ENCODE data around the gene GPR22. TPM values are rescaled to one million over a fixed set of nuclear protein-coding genes. Genes with fewer than 3 reads are reported as not detected.

The GPR22 gene, protein sequence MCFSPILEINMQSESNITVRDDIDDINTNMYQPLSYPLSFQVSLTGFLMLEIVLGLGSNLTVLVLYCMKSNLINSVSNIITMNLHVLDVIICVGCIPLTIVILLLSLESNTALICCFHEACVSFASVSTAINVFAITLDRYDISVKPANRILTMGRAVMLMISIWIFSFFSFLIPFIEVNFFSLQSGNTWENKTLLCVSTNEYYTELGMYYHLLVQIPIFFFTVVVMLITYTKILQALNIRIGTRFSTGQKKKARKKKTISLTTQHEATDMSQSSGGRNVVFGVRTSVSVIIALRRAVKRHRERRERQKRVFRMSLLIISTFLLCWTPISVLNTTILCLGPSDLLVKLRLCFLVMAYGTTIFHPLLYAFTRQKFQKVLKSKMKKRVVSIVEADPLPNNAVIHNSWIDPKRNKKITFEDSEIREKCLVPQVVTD
- total RNA-seq (10 to 100 TPM in 1 of 2 donors, 1 to 10 TPM in 1; 5.1 to 38.2 TPM), polyA plus RNA-seq (ENCODE audit: insufficient read length in 2 of 2) (10 to 100 TPM; 11.8 to 19.4 TPM)
- long read RNA-seq, donor 1, transcript GPR22-203 (2 exons, 1,845 nt): major isoform, 8 of 10 reads
- long read RNA-seq, donor 1, partial matches to known transcripts: 0 of 10 reads
- long read RNA-seq, donor 1, other reads (novel, unspliced or antisense): 0 of 10 reads
- long read RNA-seq, donor 2, partial matches to known transcripts: 0 of 2 reads
- long read RNA-seq, donor 2, other reads (novel, unspliced or antisense): 0 of 2 reads
- long read RNA-seq, donor 3, partial matches to known transcripts: 0 of 2 reads
- long read RNA-seq, donor 3, other reads (novel, unspliced or antisense): 0 of 2 reads
- long read RNA-seq, donor 4: 0 reads

DNA sequence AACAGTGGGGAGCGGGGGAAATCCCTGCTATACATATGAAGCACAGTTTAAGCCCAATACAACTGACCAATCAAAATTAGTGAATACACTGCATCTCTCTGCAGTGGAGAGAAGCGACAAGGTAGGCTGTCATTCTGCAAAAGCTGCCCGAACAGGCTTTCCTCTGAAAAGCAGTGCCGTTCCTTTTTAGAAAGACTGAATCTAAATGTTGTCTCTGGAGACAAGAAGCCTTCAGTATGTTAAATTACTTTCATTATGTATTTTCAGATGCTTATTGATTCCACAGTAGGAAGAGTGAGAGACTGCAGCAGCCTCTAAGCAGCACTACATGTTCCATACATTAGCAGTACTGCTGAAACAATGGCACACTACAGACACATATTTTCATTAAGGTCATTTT lies at the start of gene GPR22:
Gene GPR22 (plus strand): TSS at position 129 of the 400 bp plus-strand sequence. CDS start 4,004 bp downstream, outside the sequence.
- no peaks in the 10 kb centered on the region for H3K9me3 ChIP-seq (ENCODE audit: control insufficient read depth, insufficient read depth, low read length)
- H3K36me3 ChIP-seq (ENCODE audit: control insufficient read depth, insufficient read depth, low read length): no peaks in the 10 kb centered on the region
- no CpG with 5 or more reads among the region's 4 CpGs for WGBS (ENCODE audit: insufficient coverage)
- no peaks in the 10 kb centered on the region for H3K4me1 ChIP-seq (ENCODE audit: control insufficient read depth, insufficient read depth, low read length)
- H3K27ac ChIP-seq (ENCODE audit: low read depth, low read length): no peak within 1 kb of the TSS
- H3K4me3 ChIP-seq (ENCODE audit: low read depth, low read length): peak within 1 kb of the TSS; percentile 36
- no peaks in the 10 kb centered on the region for H3K27me3 ChIP-seq (ENCODE audit: control insufficient read depth, insufficient read depth, low read length)
- DNase-seq (ENCODE audit: low read depth in 4 of 6, low spot score in 6 of 6): peak in 5 of 6 donors; percentile 39 to 93 (median 55)

DNA sequence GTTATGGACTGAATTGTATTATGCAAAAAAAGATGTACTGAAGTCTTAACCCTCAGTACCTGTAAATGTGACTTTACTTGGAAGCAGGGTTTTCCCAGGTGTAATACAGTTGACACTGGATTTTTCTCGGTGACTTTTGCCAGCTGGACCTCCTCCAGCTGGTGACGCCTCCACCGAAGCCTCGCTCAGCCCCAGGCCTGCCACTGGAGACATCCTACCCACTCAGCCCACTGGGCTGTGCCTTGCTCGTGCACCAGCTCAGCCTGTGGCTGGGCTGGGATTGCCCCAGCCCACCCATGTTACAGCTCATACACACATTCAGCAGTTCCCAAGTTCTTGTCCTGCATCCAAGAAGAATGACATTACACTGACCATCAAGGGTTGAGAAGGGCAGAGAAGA lies 42.4 kb upstream of the GPR22 start:
- H3K4me1 ChIP-seq (ENCODE audit: control insufficient read depth, insufficient read depth, low read length): no peaks in the 10 kb centered on the region
- no peaks in the 10 kb centered on the region for H3K27me3 ChIP-seq (ENCODE audit: control insufficient read depth, insufficient read depth, low read length)
- H3K4me3 ChIP-seq (ENCODE audit: low read depth, low read length): no peak overlapping the region
- no peak overlapping the region for H3K27ac ChIP-seq (ENCODE audit: low read depth, low read length)
- WGBS (ENCODE audit: insufficient coverage): 95% methylated on average over 4 of the region's 5 CpGs
- H3K36me3 ChIP-seq (ENCODE audit: control insufficient read depth, insufficient read depth, low read length): no peaks in the 10 kb centered on the region
- H3K9me3 ChIP-seq (ENCODE audit: control insufficient read depth, insufficient read depth, low read length): peaks cover 4% of the 10 kb centered on the region
- no peak for DNase-seq (ENCODE audit: low read depth in 4 of 6, low spot score in 6 of 6)

DNA sequence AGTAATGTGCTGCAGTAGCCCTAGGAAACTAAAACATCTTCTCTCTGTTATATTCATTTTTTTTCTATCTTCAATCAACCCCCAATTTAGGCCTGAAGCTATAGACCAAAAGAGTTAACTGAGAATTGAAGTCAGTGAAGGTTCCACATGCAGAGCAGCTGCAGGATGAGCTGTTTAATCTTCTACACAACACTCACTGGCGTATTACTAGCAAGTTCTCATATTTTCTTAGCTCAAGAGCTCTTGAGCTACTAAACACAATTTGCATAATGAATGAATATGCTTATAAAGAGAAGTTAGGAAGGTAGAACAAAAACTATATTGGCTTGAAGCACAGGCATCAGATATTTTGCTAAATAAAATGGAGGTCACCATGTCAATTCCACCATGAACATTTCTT lies 41.2 kb upstream of the GPR22 start:
- H3K4me3 ChIP-seq (ENCODE audit: low read depth, low read length): no peak overlapping the region
- WGBS (ENCODE audit: insufficient coverage): no CpG with 5 or more reads among the region's 1 CpG
- H3K9me3 ChIP-seq (ENCODE audit: control insufficient read depth, insufficient read depth, low read length): peaks cover 4% of the 10 kb centered on the region
- no peaks in the 10 kb centered on the region for H3K4me1 ChIP-seq (ENCODE audit: control insufficient read depth, insufficient read depth, low read length)
- H3K27me3 ChIP-seq (ENCODE audit: control insufficient read depth, insufficient read depth, low read length): no peaks in the 10 kb centered on the region
- no peak overlapping the region for H3K27ac ChIP-seq (ENCODE audit: low read depth, low read length)
- H3K36me3 ChIP-seq (ENCODE audit: control insufficient read depth, insufficient read depth, low read length): no peaks in the 10 kb centered on the region
- no peak for DNase-seq (ENCODE audit: low read depth in 4 of 6, low spot score in 6 of 6)

- Histone ChIP-seq H3K9me3 (ENCODE audit: control insufficient read depth, insufficient read depth, low read length) (peaks cover 4% of the 10 kb centered on the region), H3K4me3 (ENCODE audit: low read depth, low read length) (no peak overlapping the region), H3K36me3 (ENCODE audit: control insufficient read depth, insufficient read depth, low read length) (no peaks in the 10 kb centered on the region), H3K27me3 (ENCODE audit: control insufficient read depth, insufficient read depth, low read length) (no peaks in the 10 kb centered on the region), H3K4me1 (ENCODE audit: control insufficient read depth, insufficient read depth, low read length) (no peaks in the 10 kb centered on the region), H3K27ac (ENCODE audit: low read depth, low read length) (no peak overlapping the region)
- DNase-seq (ENCODE audit: low read depth in 4 of 6, low spot score in 6 of 6): no peak
Measured at GRCh38 chr7:107430057-107430456, 39.8 kb upstream of the GPR22 start.

- H3K4me3 ChIP-seq (ENCODE audit: low read depth, low read length): no peak overlapping the region
- no CpG with 5 or more reads among the region's 1 CpG for WGBS (ENCODE audit: insufficient coverage)
- H3K4me1 ChIP-seq (ENCODE audit: control insufficient read depth, insufficient read depth, low read length): no peaks in the 10 kb centered on the region
- H3K9me3 ChIP-seq (ENCODE audit: control insufficient read depth, insufficient read depth, low read length): peaks cover 4% of the 10 kb centered on the region
- no peaks in the 10 kb centered on the region for H3K27me3 ChIP-seq (ENCODE audit: control insufficient read depth, insufficient read depth, low read length)
- no peak for DNase-seq (ENCODE audit: low read depth in 4 of 6, low spot score in 6 of 6)
- H3K36me3 ChIP-seq (ENCODE audit: control insufficient read depth, insufficient read depth, low read length): no peaks in the 10 kb centered on the region
- no peak overlapping the region for H3K27ac ChIP-seq (ENCODE audit: low read depth, low read length)
Measured at GRCh38 chr7:107432261-107432660, 37.6 kb upstream of the GPR22 start.

GRCh38 chr7:107435749-107436148 lies 34.1 kb upstream of the GPR22 start:
- no CpG with 5 or more reads among the region's 1 CpG for WGBS (ENCODE audit: insufficient coverage)
- H3K4me3 ChIP-seq (ENCODE audit: low read depth, low read length): no peak overlapping the region

GRCh38 chr7:107439025-107439424 lies 30.8 kb upstream of the GPR22 start:
- Histone ChIP-seq H3K4me1 (ENCODE audit: control insufficient read depth, insufficient read depth, low read length) (no peaks in the 10 kb centered on the region), H3K27me3 (ENCODE audit: control insufficient read depth, insufficient read depth, low read length) (no peaks in the 10 kb centered on the region), H3K36me3 (ENCODE audit: control insufficient read depth, insufficient read depth, low read length) (no peaks in the 10 kb centered on the region), H3K9me3 (ENCODE audit: control insufficient read depth, insufficient read depth, low read length) (no peaks in the 10 kb centered on the region), H3K4me3 (ENCODE audit: low read depth, low read length) (no peak overlapping the region), H3K27ac (ENCODE audit: low read depth, low read length) (no peak overlapping the region)
- DNase-seq (ENCODE audit: low read depth in 4 of 6, low spot score in 6 of 6): no peak
- WGBS (ENCODE audit: insufficient coverage): 96% methylated on average over 4 of the region's 5 CpGs

More at GRCh38 chr7:107435749-107436148, 34.1 kb upstream of the GPR22 start:
- H3K27ac ChIP-seq (ENCODE audit: low read depth, low read length): no peak overlapping the region
- H3K27me3 ChIP-seq (ENCODE audit: control insufficient read depth, insufficient read depth, low read length): no peaks in the 10 kb centered on the region
- no peaks in the 10 kb centered on the region for H3K36me3 ChIP-seq (ENCODE audit: control insufficient read depth, insufficient read depth, low read length)
- no peak for DNase-seq (ENCODE audit: low read depth in 4 of 6, low spot score in 6 of 6)
- H3K9me3 ChIP-seq (ENCODE audit: control insufficient read depth, insufficient read depth, low read length): peaks cover 1% of the 10 kb centered on the region
- H3K4me1 ChIP-seq (ENCODE audit: control insufficient read depth, insufficient read depth, low read length): no peaks in the 10 kb centered on the region

DNA sequence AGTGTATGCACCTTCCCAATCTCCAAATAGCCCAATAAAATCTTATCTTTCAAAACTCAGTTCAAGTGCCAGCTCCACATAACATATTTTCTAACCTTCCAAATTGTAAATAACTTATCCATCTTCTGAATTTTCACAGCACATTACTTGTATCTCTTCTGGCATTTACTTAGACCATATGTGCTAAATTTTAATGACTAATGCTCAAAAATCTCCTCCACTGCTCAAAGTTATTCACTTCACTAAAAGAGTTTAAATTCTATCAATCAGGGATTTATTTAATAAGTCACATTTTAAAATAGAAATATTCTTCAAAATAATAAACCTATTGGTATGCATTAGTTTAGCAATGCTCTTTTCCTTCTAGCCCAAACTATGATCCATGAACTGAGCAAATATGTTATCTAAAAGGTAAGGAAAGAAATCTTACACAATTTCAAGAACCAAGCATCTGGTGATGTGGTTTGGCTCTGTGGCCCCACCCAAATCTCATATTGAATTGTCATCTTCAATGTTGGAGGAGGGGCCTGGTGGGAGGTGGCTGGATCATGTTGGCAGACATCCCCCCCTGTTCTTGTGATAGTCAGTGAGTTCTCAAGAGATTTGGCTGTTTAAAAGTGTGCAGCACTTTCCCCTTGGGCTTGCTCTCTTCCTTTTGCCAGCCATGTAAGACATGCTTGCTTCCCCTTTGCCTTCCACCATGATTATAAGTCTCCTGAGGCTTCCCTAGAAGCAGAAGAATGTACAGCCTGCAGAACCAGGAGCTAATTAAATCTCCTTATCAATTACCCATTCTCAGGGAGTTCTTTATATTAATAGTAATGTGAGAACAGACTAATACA lies 28.1 kb upstream of the GPR22 start:
- no peaks in the 10 kb centered on the region for H3K36me3 ChIP-seq (ENCODE audit: control insufficient read depth, insufficient read depth, low read length)
- H3K27me3 ChIP-seq (ENCODE audit: control insufficient read depth, insufficient read depth, low read length): no peaks in the 10 kb centered on the region
- H3K9me3 ChIP-seq (ENCODE audit: control insufficient read depth, insufficient read depth, low read length): no peaks in the 10 kb centered on the region
- no peak overlapping the region for H3K4me3 ChIP-seq (ENCODE audit: low read depth, low read length)
- no peak for DNase-seq (ENCODE audit: low read depth in 4 of 6, low spot score in 6 of 6)
- no peak overlapping the region for H3K27ac ChIP-seq (ENCODE audit: low read depth, low read length)
- H3K4me1 ChIP-seq (ENCODE audit: control insufficient read depth, insufficient read depth, low read length): no peaks in the 10 kb centered on the region

GRCh38 chr7:107442678-107443077 lies 27.2 kb upstream of the GPR22 start:
- no CpG with 5 or more reads among the region's 1 CpG for WGBS (ENCODE audit: insufficient coverage)
- no peak for DNase-seq (ENCODE audit: low read depth in 4 of 6, low spot score in 6 of 6)
- no peaks in the 10 kb centered on the region for H3K9me3 ChIP-seq (ENCODE audit: control insufficient read depth, insufficient read depth, low read length)
- H3K4me3 ChIP-seq (ENCODE audit: low read depth, low read length): no peak overlapping the region
- H3K4me1 ChIP-seq (ENCODE audit: control insufficient read depth, insufficient read depth, low read length): no peaks in the 10 kb centered on the region
- H3K27ac ChIP-seq (ENCODE audit: low read depth, low read length): no peak overlapping the region
- no peaks in the 10 kb centered on the region for H3K36me3 ChIP-seq (ENCODE audit: control insufficient read depth, insufficient read depth, low read length)
- H3K27me3 ChIP-seq (ENCODE audit: control insufficient read depth, insufficient read depth, low read length): no peaks in the 10 kb centered on the region

Data from spinal cord (tissue), 10 donors.